Hematopoietic multipotent progenitor cell treated with erythropoietin and hydrocortisone succinate and interleukin-3 and kit ligand, for 4 days (in vitro differentiated cells): ENCODE data around the gene CLDN11.
A peak's percentile ranks its signal among the peaks of the same experiment; 100 is the strongest.

ENCODE experiments used
- DNase-seq: peaks from one replicate; pipeline ENCODE4 v3.0.0-alpha.2; 2015

CLDN11 gene

GRCh38 chr3:170418422-170419398 is at the start of gene CLDN11:
TSS of gene CLDN11 (plus strand) at chr3:170418868. CDS start at chr3:170419067, 199 bp downstream.
- DNase-seq, result peak; percentile 13

- peak; percentile 53 for DNase-seq
Measured at GRCh38 chr3:170368921-170369320, 49.7 kb upstream of the CLDN11 start.

- no peak for DNase-seq
Measured at GRCh38 chr3:170372190-170372879, 46.3 kb upstream of the CLDN11 start.

- no peak for DNase-seq
Measured at GRCh38 chr3:170383567-170383966, 35.1 kb upstream of the CLDN11 start.

- DNase-seq, result no peak
Measured at GRCh38 chr3:170386468-170386867, 32.2 kb upstream of the CLDN11 start.

- DNase-seq, result peak; percentile 17
Measured at GRCh38 chr3:170387950-170388349, 30.7 kb upstream of the CLDN11 start.

- no peak for DNase-seq
Measured at GRCh38 chr3:170391108-170391507, 27.6 kb upstream of the CLDN11 start.

GRCh38 chr3:170397685-170398084 is 21.0 kb upstream of the CLDN11 start:
- DNase-seq, result no peak

GRCh38 chr3:170405101-170405500 is 13.6 kb upstream of the CLDN11 start:
- no peak for DNase-seq

GRCh38 chr3:170410428-170411029 is 8.1 kb upstream of the CLDN11 start:
- peak; percentile 73 for DNase-seq

GRCh38 chr3:170413291-170413690 is 5.4 kb upstream of the CLDN11 start:
- DNase-seq, result no peak

- DNase-seq, result peak; percentile 83
Measured at GRCh38 chr3:170414202-170414663, 4.4 kb upstream of the CLDN11 start.

GRCh38 chr3:170417090-170417489 is 1.6 kb upstream of the CLDN11 start:
- no peak for DNase-seq

GRCh38 chr3:170419557-170420087 is 954 bp downstream of the CLDN11 start:
- peak; percentile 18 for DNase-seq

GRCh38 chr3:170420307-170420821 is 1.7 kb downstream of the CLDN11 start:
- no peak for DNase-seq

- no peak for DNase-seq
Measured at GRCh38 chr3:170421111-170421641, 2.5 kb downstream of the CLDN11 start.

GRCh38 chr3:170421758-170422157 is 3.1 kb downstream of the CLDN11 start:
- DNase-seq, result no peak

GRCh38 chr3:170423001-170423615 is 4.4 kb downstream of the CLDN11 start:
- no peak for DNase-seq

- no peak for DNase-seq
Measured at GRCh38 chr3:170424879-170425278, 6.2 kb downstream of the CLDN11 start.

- no peak for DNase-seq
Measured at GRCh38 chr3:170425491-170426239, 7.0 kb downstream of the CLDN11 start.

- DNase-seq, result peak; percentile 46
Measured at GRCh38 chr3:170426240-170426797, 7.7 kb downstream of the CLDN11 start.
